Smooth muscle cell (in vitro differentiated cells): ENCODE results near the gene ERVK3-1. TPM values are rescaled to one million over a fixed set of nuclear protein-coding genes. Genes with fewer than 3 reads are reported as not detected.

Experiments
- DNase-seq: peaks from one replicate; lab custom pipeline; 2025; ENCODE audit not compliant: unreplicated experiment; lab: John Stamatoyannopoulos, UW
- H2AFZ ChIP-seq: fragments of 200-600 bp; sonication (generic); 2 replicates; pipeline ENCODE4 v1.6.0; 2016; ENCODE audit warnings: antibody characterized with exemption, low read depth, mild to moderate bottlenecking
- H3F3A ChIP-seq: fragments of 200-600 bp; sonication (generic); 2 replicates; pipeline ENCODE4 v1.6.0; 2017; ENCODE audit warnings: antibody characterized with exemption, low read depth
- H3K27ac ChIP-seq: fragments of 200-600 bp; sonication (generic); 2 replicates; pipeline ENCODE4 v1.5.1; 2016; ENCODE audit warnings: low read depth, mild to moderate bottlenecking
- H3K27me3 ChIP-seq: fragments of 200-600 bp; sonication (generic); 2 replicates; pipeline ENCODE4 v1.6.1; 2016; ENCODE audit warnings: low read depth, mild to moderate bottlenecking
- H3K36me3 ChIP-seq: fragments of 200-600 bp; sonication (generic); 2 replicates; pipeline ENCODE4 v1.5.1; 2016; ENCODE audit warnings: low read depth
- H3K4me1 ChIP-seq: fragments of 200-600 bp; sonication (generic); 2 replicates; pipeline ENCODE4 v1.5.1; 2016; ENCODE audit warnings: low read depth
- H3K4me2 ChIP-seq: fragments of 200-600 bp; sonication (generic); 2 replicates; pipeline ENCODE4 v1.6.0; 2016; ENCODE audit warnings: mild to moderate bottlenecking
- H3K4me3 ChIP-seq: fragments of 200-600 bp; sonication (generic); 2 replicates; pipeline ENCODE4 v1.5.1; 2016; ENCODE audit warnings: mild to moderate bottlenecking
- H3K79me2 ChIP-seq: fragments of 200-600 bp; sonication (generic); 2 replicates; pipeline ENCODE4 v1.6.0; 2016; ENCODE audit warnings: low read depth, mild to moderate bottlenecking
- H3K9ac ChIP-seq: fragments of 200-600 bp; sonication (generic); 2 replicates; pipeline ENCODE4 v1.6.0; 2016; ENCODE audit warnings: low read depth
- H3K9me3 ChIP-seq: fragments of 200-600 bp; sonication (generic); replicated peaks from 2 replicates; pipeline ENCODE4 v1.5.1; 2016; ENCODE audit warnings: low read depth
- H4K20me1 ChIP-seq: fragments of 200-600 bp; sonication (generic); 2 replicates; pipeline ENCODE4 v1.6.0; 2016; ENCODE audit warnings: low read depth
- CTCF ChIP-seq: fragments of 200-600 bp; sonication (generic); IDR thresholded peaks from 2 replicates; pipeline ENCODE4 v1.5.1; 2017; ENCODE audit warnings: borderline replicate concordance, mild to moderate bottlenecking, antibody characterized with exemption; ENCODE audit not compliant: insufficient read depth, poor library complexity, severe bottlenecking
- WGBS: methylation state at CpG from one replicate; pipeline ENCODE4 v1.1.7; 2016; ENCODE audit warnings: low lambda C conversion rate; 5-methylcytosine and 5-hydroxymethylcytosine counted together
- polyA plus RNA-seq: library from polyadenylated mRNA; unstranded; fragments of >200 nt; fragmentation: Nextera tagmentation; extraction: Ambion mirVana; gene quantifications from 2 replicates; pipeline ENCODE4 v1.2.1, GENCODE V29; 2016
- total RNA-seq: library from RNA; depleted of rRNA; stranded (reverse); fragments of >200 nt; gene quantifications from 2 replicates; pipeline ENCODE4 v1.2.3, GENCODE V29; 2014

ERVK3-1 gene
- total and polyA plus RNA-seq, 2 experiments from 2014 or later = 46.5 to 93.9 TPM

DNA sequence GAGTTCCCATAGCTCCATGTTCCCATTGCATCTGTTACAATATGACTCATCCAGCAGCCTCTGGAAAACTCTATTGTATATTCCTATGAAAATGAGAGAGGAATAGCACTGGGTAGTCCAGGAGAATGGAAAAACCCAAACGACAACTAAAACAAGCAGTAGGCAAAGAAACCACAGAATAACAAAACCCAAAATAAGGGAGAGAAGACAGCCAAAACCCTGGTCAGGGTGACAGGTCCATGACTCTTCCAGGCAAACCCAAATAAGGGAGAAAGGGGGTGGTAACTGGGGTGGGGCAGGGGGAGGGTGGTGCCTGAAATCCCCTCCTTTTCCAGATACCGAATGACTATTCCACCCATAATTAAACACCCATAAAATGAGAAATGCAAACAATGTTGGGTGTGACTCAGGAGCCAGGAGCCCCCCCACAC lies 30.4 kb upstream of the ERVK3-1 start:
- TF ChIP-seq CTCF = no peak
- WGBS = 98% methylated on average over 2 of the region's 2 CpGs
- no peak for DNase-seq
- Histone ChIP-seq H3K4me1 (peaks cover under 1% of the 10 kb centered on the region), H3K79me2 (peaks cover 29% of the 10 kb centered on the region), H3K4me3 (no peak overlapping the region), H3K9ac (no peak overlapping the region), H3K9me3 (peaks cover 37% of the 10 kb centered on the region), H3K36me3 (peaks cover 28% of the 10 kb centered on the region), H2AFZ (no peak overlapping the region), H3K4me2 (no peak overlapping the region), H3K27me3 (no peaks in the 10 kb centered on the region), H3F3A (peaks cover 7% of the 10 kb centered on the region), H3K27ac (no peak overlapping the region), H4K20me1 (peaks cover 5% of the 10 kb centered on the region)

GRCh38 chr19:58275564-58275963 lies 29.6 kb upstream of the ERVK3-1 start:
- H3K27ac ChIP-seq = no peak overlapping the region
- WGBS = 97% methylated on average over 3 of the region's 3 CpGs
- no peak for DNase-seq
- no peak overlapping the region for H2AFZ ChIP-seq
- H3K36me3 ChIP-seq = peaks cover 28% of the 10 kb centered on the region
- no peak overlapping the region for H3K4me2 ChIP-seq
- H3K27me3 ChIP-seq = no peaks in the 10 kb centered on the region
- peaks cover 7% of the 10 kb centered on the region for H3F3A ChIP-seq
- peaks cover 32% of the 10 kb centered on the region for H3K9me3 ChIP-seq
- no peak overlapping the region for H3K4me3 ChIP-seq
- H3K79me2 ChIP-seq = peaks cover 37% of the 10 kb centered on the region
- no peak for TF ChIP-seq CTCF
- H4K20me1 ChIP-seq = peaks cover 13% of the 10 kb centered on the region
- H3K9ac ChIP-seq = no peak overlapping the region
- peaks cover 8% of the 10 kb centered on the region for H3K4me1 ChIP-seq

DNA sequence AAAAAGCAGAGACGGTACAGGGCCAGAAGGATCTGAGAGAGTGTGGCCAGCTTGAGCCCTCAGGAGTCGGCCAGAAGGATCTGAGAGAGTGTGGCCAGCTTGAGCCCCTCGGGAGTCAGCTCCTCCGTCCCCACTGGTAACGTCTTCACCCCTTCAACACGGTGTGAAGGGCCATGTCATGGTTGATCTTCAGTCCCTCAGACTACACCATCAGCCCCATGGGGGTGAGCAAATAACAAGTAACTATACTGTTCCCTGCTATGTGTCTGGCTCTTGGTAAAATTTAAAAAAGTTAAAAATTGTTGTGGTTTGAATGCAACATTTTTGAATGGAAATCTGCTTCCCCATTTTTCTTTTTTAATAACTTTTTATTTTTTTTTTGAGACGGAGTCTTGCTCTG lies 28.0 kb upstream of the ERVK3-1 start:
- WGBS = 93% methylated on average over 7 of the region's 7 CpGs
- Histone ChIP-seq H3K4me2 (peak overlapping the region; percentile 86), H3K27me3 (no peaks in the 10 kb centered on the region), H3K9me3 (peaks cover 17% of the 10 kb centered on the region), H3K36me3 (peaks cover 24% of the 10 kb centered on the region), H3K4me1 (peaks cover 9% of the 10 kb centered on the region), H3F3A (peaks cover 7% of the 10 kb centered on the region), H4K20me1 (peaks cover 30% of the 10 kb centered on the region), H3K79me2 (peaks cover 53% of the 10 kb centered on the region), H2AFZ (no peak overlapping the region), H3K9ac (no peak overlapping the region), H3K4me3 (no peak overlapping the region), H3K27ac (no peak overlapping the region)
- no peak for DNase-seq
- TF ChIP-seq CTCF = no peak
